Measurements from ENCODE around the gene CTF1. TPM values are rescaled to one million over a fixed set of nuclear protein-coding genes. Genes with fewer than 3 reads are reported as not detected.

CTF1 gene
- total RNA-seq, 2 donors from 2014 or later, result 6.5 to 7.6 TPM

GRCh38 chr16:30947541-30947858, 51.1 kb downstream of the CTF1 start:
- Histone ChIP-seq H3K4me1 (peaks cover 0 to 40% of the 10 kb centered on the region in 2 donors), H3K27ac (peak overlapping the region; percentile 95 to 96), H3K27me3 (no peaks in the 10 kb centered on the region), H3K9me3 (no peaks in the 10 kb centered on the region), H3K4me3 (no peak overlapping the region), H3K36me3 (peaks cover 14% of the 10 kb centered on the region)
- DNase-seq (ENCODE audit: low spot score), result no peak
- TF ChIP-seq CTCF (IDR thresholded peaks at IDR 0.05), result no peak

GRCh38 chr16:30947859-30948666, 51.6 kb downstream of the CTF1 start:
- DNase-seq (ENCODE audit: low spot score), result peak; percentile 97
- Histone ChIP-seq H3K27ac (peak overlapping the region; percentile 95 to 96), H3K36me3 (peaks cover 9% of the 10 kb centered on the region), H3K9me3 (no peaks in the 10 kb centered on the region), H3K4me1 (peaks cover 0 to 40% of the 10 kb centered on the region in 2 donors), H3K27me3 (no peaks in the 10 kb centered on the region), H3K4me3 (peak overlapping the region; percentile 80 to 99)
- TF ChIP-seq CTCF (IDR thresholded peaks at IDR 0.05), result no peak

GRCh38 chr16:30948667-30949649, 52.5 kb downstream of the CTF1 start, which contains the start of gene ORAI3:
Gene ORAI3, plus strand, starts transcription at chr16:30949068. Its CDS starts 222 bp downstream, at chr16:30949290.
- Histone ChIP-seq H3K27me3 (no peaks in the 10 kb centered on the region), H3K4me1 (peaks cover 0 to 48% of the 10 kb centered on the region in 2 donors)

GRCh38 chr16:30949650-30950515, 53.5 kb downstream of the CTF1 start:
- Histone ChIP-seq H3K36me3 (no peaks in the 10 kb centered on the region), H3K27me3 (no peaks in the 10 kb centered on the region), H3K27ac (peak overlapping the region; percentile 95 to 96), H3K4me1 (peaks cover 0 to 52% of the 10 kb centered on the region in 2 donors), H3K4me3 (peak overlapping the region; percentile 80 to 99), H3K9me3 (no peaks in the 10 kb centered on the region)
- peak; percentile 97 for DNase-seq (ENCODE audit: low spot score)
- no peak for TF ChIP-seq CTCF (IDR thresholded peaks at IDR 0.05)

More at GRCh38 chr16:30948667-30949649, 52.5 kb downstream of the CTF1 start, which contains the start of gene ORAI3:
- peak; percentile 82 for DNase-seq (ENCODE audit: low spot score)
- H3K9me3 ChIP-seq, result no peaks in the 10 kb centered on the region
- peak within 1 kb of the TSS; percentile 95 to 96 for H3K27ac ChIP-seq
- H3K36me3 ChIP-seq, result peaks cover 6% of the 10 kb centered on the region
- H3K4me3 ChIP-seq, result peak within 1 kb of the TSS; percentile 80 to 99
- peak in 1 of 2 donors; percentile 17 for TF ChIP-seq CTCF (IDR thresholded peaks at IDR 0.05)

- no peaks in the 10 kb centered on the region for H3K9me3 ChIP-seq
- H3K27ac ChIP-seq, result peak overlapping the region; percentile 95 to 96
- DNase-seq (ENCODE audit: low spot score), result no peak
- no peaks in the 10 kb centered on the region for H3K36me3 ChIP-seq
- H3K27me3 ChIP-seq, result no peaks in the 10 kb centered on the region
- H3K4me3 ChIP-seq, result peak overlapping the region in 1 of 2 donors; percentile 99
- peaks cover 0 to 52% of the 10 kb centered on the region in 2 donors for H3K4me1 ChIP-seq
- TF ChIP-seq CTCF (IDR thresholded peaks at IDR 0.05), result no peak
Measured at GRCh38 chr16:30950516-30951065, 54.2 kb downstream of the CTF1 start.
